C1 segment of cervical spinal cord (tissue), 14 donors: ENCODE results near the gene CCDC154.

ENCODE experiments used
- DNase-seq, 14 donors: peaks; one replicate each; lab custom pipeline; 2025; lab: John Stamatoyannopoulos, UW

CCDC154 gene

DNA sequence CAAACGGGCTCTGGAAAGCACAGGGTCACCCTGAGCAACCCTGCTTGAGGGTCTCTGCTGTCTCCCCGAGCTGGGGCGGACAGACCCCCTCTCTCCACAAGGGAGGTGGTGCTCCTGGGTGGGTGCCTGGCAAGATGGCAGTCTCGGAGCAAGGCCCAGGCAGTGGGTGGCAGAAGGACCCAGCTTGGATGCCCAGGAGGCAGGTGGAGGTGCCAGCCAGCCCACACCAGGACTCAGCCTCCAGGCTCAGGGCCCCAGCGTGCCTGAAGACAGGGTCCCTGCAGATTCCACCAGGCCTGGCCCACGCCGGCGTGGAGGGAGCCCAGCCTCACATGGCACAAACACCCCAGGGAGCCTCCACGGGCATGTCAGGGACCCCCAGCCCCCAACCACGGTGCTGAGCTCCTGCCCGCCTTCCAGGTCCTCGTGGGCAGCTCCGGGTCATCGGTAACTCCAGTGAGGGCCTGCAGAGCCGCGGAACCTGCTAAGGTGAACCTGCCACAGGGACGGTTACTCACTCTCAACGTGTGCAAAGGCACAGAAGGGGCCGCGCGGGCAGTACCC lies 50.7 kb downstream of the CCDC154 start:
- no peak for DNase-seq

DNA sequence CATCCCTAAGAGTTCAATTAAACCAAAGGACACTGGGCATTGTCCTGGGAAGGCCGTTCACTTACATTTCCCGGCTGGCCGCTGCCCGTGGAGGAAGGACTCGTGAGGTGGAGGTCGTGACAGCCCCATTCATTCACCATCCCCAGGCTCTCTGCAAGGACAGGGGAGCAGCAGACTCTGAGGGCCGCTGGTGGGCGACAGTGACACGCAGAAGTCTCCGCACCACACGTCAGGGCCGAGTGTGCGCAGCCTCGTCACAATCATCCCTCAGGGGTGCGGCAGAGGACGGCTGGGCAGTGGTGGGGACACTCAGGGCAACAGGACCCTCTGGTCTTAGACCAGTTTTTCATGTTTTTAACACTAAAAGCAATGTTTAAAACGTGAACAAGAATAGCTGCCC lies 51.5 kb downstream of the CCDC154 start:
- DNase-seq = no peak

DNA sequence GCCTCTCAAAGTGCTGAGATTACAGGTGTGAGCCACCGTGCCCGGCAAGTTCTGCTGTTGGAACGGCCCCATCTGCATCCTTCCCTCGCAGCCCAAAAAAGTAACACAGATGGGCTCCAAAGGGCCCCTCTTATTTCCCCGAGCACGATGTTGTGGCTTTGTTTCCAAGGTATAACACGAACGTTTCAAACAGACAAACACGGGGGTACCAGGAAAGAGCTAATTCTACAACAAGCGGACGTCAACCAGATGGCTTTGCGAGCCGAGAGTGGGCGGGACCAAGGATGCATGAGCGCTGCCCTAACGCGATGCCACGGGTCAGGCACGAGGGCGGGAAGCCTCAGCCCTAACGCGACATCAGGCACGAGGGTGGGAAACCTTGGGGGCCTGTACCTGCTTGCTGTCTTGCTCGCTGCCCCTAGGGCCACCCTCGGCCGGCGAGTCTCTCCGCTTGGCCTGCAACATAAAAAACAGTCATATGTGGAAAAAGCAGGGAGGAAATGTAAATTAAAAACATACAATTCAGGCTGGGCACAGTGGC lies 54.0 kb downstream of the CCDC154 start:
- DNase-seq = no peak

DNA sequence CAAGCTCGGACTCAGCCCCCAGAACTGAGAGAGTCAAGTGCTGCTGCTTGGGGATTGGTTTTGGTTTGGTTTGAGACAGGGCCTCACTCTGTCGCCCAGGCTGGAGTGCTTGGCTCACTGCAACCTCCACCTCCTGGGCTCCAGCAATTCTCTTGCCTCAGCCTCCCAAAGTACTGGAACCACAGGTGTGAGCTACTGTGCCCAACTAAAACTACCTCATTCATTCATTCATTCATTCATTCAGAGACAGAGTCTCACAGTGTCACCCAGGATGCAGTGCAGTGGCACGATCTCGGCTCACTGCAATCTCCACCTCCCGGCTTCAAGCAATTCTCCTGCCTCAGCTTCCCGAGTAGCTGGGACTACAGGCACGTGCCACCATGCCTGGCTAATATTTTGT lies 54.6 kb downstream of the CCDC154 start:
- DNase-seq = no peak

DNA sequence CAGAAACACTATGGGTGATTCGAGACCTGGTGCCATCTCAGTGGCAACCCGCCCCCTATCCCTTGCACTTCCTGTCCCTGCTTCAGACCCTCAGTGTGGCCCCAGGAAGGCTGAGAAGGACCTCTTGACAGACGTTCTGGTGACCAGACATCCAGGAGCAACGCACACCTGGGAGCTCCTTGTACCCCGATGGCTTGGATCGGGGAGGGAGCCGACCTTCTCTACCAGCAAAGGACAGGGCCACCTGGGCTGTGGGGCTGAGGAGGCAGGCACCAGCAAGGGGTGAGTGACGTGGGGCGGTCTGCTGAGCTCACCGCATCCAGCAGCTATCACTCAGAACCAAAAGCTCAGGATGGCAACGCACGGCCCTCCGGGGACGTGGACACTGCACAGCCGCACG lies 57.0 kb downstream of the CCDC154 start:
- DNase-seq = no peak

DNA sequence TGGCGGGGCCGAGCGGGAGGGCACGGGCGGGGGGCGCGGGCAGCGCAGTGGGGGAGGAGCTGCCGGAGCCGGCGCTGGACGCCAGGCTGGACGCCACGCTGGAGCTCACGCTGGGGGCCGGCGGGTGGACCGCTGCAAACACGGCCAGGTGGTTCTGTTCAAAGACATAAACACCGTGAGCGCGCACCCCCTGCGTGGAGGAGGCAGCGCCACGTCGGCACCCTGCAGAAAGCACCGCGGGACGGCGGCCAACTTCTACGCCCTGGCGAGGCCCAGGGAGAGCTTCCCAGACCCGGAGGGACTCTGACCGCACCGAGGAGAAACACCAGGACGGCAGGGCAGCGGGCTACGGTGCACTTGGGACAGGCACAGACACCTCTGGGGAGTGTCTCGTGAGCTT lies 59.1 kb downstream of the CCDC154 start:
- no peak for DNase-seq
